Stimulated activated CD4-positive, alpha-beta T cell treated with anti-CD3 and anti-CD28 coated beads, Interleukin-1b, Interleukin-23, amount 100 ng/mL, for 1 hour (primary cell): ENCODE data around the gene TMIGD1.

ENCODE experiments used
- DNase-seq, 2 donors: peaks; one replicate each; pipeline ENCODE4 v3.0.0-alpha.2; 2020; ENCODE audit warnings: low read depth in 2 of 2

The TMIGD1 gene

DNA sequence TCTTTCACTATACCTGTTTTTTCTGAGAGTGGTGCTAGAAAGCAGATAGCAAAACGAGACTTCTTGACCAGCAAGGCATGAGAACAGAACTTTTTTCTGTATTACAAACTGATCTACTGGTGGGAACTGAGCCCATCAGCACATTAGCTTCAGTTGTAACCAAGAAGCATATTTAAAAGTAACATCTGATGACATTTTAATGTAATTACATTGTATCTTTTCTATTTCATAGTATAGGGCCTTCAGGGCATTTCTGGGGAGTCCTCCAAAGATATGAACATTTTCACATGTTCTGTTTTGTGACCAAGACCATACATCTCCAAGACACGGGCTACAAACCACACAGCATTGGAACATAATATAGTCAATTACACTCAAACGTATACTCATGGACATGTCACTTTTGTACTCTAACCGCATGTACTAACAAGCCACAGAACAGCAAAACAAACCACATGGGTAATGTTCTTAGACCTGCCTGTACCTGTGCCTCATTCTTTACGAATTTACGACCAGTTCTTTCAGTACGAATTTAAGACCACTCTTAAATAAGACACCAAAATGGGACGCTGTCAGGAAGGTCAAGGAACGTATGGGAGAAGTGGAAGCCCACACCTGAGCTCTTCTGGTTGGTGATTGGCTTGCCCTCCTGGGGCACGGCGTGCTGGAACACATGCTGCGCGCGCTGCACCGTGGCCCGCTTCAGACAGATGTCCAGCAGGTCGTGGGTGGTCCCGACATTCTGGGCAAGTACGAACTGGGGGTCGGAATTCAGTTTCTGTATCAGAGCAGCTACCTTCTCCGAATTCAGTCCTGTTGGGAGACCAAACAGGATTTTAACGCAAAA is 42.9 kb downstream of the TMIGD1 start:
- DNase-seq: peak in 1 of 2 donors; percentile 4

DNA sequence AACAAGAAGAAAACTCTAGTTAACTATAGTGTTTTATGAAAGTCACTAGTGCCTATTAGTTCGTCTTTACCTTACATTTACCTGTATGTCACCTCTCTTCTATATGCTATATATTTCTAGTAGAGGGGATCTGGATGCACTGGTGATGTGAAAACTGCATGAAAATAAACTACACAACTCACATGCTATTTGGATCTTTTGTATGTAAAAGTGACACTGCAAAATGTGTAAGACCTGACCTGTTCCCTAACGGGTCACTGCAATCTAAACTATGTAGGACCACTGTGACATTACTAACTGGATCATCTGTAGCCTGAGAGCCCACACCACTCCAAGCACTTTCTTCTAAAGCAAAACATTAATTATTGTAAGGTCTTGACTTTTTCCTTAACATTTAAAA is 43.8 kb downstream of the TMIGD1 start:
- DNase-seq: no peak

DNA sequence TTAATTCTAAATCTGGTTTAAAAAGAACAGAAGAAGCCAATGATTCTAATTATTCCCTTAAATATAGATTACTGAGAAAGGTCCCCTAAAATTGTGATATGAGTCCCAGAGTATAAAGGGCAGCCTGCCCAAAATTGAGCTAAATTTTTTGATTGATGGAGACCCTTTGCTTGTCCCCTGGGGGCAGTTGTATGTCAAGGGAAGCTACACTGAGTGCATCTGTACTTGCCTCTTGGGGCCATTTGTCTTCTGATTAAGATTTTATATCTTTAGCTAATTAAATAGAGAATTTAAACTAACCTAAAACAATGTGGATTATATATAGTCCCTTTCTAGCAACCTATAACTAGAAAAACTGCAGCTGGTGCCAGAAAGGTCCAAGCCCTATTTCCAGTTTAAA is 54.7 kb downstream of the TMIGD1 start:
- no peak for DNase-seq

DNA sequence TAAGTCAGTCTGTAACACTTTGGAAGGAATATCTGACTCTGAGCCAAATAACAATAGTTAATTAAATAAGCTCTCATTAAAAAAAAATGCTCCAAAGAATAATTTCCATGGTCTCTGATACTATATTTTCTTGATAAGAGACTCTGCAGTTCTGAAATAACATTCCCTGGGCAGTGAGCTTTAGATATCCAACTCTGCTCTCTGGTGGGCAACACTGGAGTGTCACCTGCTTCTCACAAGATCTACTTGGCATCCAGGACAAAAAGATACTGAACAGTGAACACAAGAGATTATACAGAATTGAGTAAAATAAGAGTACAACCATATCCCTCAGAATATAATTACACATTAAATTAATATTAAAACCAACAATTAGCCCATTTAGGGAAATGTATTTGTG is 55.8 kb downstream of the TMIGD1 start:
- DNase-seq: no peak

DNA sequence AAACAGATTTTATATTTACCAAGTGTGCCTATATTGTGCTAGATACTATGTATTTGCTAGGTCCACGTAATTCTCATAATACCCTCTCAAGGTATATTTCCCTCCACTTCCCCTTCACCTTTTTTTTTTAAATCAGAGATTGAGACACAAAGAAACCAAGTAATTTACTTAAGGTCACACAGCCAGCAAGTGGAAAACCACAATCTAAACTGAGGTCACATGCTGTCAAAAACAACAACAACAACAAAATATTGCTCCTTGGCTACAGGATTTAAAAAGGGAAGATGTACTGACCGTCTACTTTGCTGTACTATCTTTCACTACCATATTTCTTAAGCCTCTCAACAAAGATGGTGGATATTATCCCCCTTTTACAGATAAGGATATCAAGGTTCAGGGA is 57.9 kb downstream of the TMIGD1 start:
- no peak for DNase-seq

DNA sequence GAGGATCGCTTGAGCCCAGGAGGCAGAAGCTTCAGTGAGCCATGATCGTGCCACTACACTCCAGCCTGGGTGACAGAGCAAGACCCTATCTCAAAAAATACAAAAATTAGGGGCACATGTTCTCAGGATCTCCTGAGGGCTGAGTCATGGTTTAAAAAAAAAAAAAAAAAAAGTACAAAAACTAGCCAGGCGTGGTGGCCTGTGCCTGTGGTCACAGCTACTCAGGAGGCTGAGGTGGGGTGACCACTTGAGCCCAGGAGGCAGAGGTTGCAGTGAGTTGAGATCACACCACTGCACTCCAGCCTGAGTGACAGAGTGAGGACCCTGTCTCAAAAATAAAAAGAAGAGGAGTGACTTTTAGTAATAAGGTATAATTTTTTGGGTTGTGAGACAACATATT is 59.0 kb downstream of the TMIGD1 start:
- DNase-seq: no peak

DNA sequence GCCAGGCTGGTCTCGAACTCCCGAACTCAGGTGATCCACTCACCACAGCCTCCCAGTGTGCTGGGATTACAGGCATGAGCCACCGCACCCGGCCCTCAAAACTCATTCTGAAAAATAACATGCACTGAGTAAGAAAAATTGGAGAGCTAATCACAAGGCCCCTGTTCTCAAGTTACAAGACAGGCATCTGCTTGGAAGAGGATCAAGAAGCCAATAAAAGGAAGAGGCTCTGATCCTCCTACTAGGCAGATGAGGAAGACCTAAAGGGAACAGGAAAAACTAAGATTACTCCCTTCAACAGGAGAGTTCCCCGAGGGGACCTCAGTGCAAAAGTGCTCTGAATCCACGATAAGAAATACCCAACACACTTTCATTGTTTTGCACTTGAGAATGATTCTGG is 60.5 kb downstream of the TMIGD1 start:
- no peak for DNase-seq

DNA sequence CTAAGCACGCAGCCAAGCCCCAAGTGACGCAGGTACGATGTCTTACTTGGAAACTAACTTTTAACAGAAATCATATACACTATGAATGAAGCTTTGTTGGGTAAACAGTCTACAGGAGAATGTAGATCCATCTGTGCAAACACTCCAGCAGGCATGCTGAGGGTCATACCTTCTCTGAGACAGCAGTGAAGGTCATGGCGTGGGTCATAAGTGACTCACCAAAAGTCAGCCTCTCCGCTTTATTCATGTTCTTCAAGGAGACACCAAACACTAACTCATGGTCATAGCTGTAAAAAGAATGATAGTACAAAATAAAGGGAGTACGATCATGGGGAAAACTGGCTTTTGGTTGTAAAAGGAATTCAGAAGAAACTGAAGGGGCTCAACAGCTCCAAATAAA is 62.8 kb downstream of the TMIGD1 start:
- DNase-seq: no peak

DNA sequence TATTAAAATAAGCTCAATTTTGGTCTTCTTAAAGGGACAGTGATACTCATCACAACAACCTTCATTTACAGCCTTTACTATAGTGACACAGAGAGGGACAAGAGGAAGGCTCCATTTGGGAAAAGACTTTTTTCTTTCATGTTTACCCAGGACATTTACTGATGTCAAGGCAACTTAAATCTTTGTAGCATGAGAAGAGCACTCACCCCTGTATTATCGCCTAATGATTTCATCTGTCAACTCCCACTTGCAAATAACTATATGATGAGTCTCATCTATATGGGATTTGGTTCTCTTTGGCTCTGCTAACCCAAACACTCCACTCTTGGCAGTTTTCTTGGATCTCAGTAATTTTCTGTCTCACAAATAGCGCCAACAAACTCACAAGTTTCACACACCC is 66.2 kb downstream of the TMIGD1 start:
- DNase-seq: no peak
